H1 (cell line): ENCODE measurements around the gene CHD1L. TPM values are rescaled to one million over a fixed set of nuclear protein-coding genes. Genes with fewer than 3 reads are reported as not detected.

Source experiments
- polyA plus RNA-seq, 7 experiments: library from polyadenylated mRNA; depleted of rRNA in 3 of 7; stranded (reverse) in 5 of 7; unstranded in 2 of 7; fragments of >200 nt in 5 of 7; fragments of 200-250 nt in 2 of 7; gene quantifications; 1 replicate in 5 of 7; 2 replicates in 1 of 7; 4 replicates in 1 of 7; pipeline versions ENCODE4 v1.2.1 to v1.2.3, GENCODE V29; 2011 to 2013; ENCODE audit warnings: missing spikeins in 2 of 7, mixed read lengths in 2 of 7
- total RNA-seq: library from RNA; stranded (reverse); fragmentation: NEBNext Ultra II Directional; extraction: Animal tissue kit (Norgen Biotek cat#: 25700); gene quantifications from 2 replicates; pipeline ENCODE4 v1.2.1, GENCODE V29; 2021
- TF ChIP-seq, protein P1 (sequence below), 3 experiments: IDR thresholded peaks; 1 replicate in 2 of 3; 2 replicates in 1 of 3; pipeline versions ENCODE4 v1.5.1 to v1.6.1; 2011; ENCODE audit warnings: low read length in 3 of 3, mild to moderate bottlenecking in 3 of 3, inconsistent platforms in 2 of 3, low read depth in 1 of 3, moderate library complexity in 1 of 3; ENCODE audit not compliant: insufficient read depth in 1 of 3; ENCODE audit errors: control extremely low read depth in 1 of 3

The CHD1L gene
- total and polyA plus RNA-seq, 2 of the 8 experiments (the other 6 are each of a cell fraction or from before 2014, with no cell fraction given), result 20.2 to 51.2 TPM

DNA sequence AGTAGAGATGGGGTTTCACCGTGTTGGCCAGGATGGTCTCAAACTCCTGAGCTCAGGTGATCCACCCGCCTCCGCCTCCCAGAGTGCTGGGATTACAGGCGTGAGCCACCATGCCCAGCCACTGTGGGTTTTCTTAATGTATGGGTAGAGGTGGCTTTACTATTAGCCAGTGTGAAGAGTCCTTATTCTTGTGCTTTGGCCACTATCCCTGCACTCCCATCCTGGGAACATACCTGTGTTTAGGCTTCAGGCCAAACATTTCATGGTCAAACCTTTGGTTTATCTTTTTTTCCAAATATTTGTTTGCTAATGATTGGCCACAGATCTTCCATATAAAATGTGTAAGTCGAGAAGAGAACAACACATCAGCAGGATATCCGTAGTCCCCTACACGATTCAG, 33.9 kb upstream of the CHD1L start (continued):
- TF ChIP-seq, protein P1, sequence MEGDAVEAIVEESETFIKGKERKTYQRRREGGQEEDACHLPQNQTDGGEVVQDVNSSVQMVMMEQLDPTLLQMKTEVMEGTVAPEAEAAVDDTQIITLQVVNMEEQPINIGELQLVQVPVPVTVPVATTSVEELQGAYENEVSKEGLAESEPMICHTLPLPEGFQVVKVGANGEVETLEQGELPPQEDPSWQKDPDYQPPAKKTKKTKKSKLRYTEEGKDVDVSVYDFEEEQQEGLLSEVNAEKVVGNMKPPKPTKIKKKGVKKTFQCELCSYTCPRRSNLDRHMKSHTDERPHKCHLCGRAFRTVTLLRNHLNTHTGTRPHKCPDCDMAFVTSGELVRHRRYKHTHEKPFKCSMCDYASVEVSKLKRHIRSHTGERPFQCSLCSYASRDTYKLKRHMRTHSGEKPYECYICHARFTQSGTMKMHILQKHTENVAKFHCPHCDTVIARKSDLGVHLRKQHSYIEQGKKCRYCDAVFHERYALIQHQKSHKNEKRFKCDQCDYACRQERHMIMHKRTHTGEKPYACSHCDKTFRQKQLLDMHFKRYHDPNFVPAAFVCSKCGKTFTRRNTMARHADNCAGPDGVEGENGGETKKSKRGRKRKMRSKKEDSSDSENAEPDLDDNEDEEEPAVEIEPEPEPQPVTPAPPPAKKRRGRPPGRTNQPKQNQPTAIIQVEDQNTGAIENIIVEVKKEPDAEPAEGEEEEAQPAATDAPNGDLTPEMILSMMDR (IDR thresholded peaks at IDR 0.05; ENCODE audit: control extremely low read depth in 1 of 3, insufficient read depth in 1 of 3, low read depth in 1 of 3, low read length in 3 of 3), result no peak
